ENCODE measurements around the gene NFYA.
A peak's percentile ranks its signal among the peaks of the same experiment; 100 is the strongest.

The NFYA gene

DNA sequence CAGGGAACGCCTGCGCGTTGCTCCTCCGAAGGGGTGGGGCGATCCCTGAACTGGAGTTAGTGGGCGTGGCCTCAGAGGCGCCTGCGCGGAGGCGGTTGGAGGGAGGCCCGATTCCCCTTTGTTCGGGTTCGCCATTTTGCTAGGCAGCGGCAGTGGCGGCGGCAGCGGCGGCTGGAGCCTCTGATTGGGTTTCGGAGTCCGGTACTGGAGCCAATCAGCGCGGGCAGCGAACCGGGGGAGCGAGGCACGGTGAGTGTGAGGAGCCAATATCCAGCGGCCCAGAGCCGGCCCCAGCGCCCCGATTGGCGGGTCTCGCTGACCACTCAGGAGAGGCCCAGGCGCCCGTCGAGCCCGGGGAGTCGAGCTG, at the start of gene NFYA:
TSS of gene NFYA (plus strand) at position 139 of the 367 bp plus-strand sequence. CDS start 6,116 bp downstream, outside the sequence.
- DNase-seq: no peak

DNA sequence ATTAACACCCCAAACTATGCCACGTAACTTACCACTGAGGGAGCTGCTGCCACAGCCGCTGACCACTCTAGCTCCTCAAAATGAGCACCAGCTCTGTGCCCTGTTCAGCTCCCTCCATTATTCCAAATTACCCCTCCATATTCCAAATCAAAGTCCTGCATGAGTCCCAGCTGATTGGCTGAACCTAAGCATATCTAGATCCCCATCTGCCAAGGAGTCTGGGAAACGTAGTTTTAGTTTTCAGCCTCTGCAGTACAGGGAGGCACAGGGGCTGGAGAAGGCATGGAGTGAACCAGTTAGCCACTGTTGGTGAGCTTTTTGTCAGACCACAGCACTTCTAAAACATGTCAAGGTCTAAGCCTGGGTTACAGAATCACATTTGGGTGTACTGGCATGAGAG, 49.7 kb upstream of the NFYA start:
- DNase-seq: no peak

DNA sequence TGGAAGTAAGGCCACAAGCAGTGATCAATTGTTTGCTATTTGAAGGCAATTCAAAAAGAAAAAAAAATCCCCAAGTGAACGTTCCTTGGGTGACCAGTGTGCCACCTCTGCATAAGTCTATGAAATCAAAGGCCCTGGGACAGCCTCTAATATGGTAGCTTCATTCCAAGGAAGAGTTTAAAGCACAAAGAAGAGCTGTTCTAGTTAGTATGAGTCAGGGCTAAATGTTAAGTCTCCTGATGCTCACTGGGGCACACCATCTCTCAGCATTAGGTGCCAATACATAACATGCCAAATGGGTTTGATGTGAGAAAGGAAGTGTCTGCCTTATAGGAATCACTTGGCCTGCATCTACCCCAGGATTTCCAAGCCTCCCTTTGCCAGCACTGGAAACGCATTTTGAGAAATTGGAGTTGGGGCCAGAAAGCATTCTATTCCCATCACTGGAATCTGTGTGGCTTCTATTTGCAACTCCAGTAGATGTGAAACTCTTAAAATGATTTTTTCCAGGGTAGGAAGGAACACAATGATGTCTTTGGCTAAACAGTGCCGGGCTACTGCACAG, 46.7 kb upstream of the NFYA start:
- no peak for DNase-seq

DNA sequence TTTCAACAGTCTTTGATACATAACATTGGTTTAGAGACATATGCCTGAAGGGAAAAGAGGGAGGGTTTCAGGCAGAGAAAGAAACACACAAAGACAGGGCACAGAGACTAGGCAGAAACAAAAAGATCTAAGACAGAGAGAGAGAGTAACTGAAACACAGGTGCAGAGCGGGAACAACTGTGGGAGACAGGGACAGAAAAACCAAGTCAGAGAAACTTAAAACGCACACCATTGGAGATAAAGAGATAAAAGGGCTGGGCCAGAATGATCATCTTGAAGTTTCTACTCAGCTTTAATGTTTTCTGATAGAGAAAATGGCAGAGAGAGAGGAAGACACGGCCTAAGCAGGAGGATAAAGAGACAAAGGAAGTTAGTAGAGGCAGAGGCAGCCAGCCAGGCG, 45.5 kb upstream of the NFYA start:
- DNase-seq: no peak

DNA sequence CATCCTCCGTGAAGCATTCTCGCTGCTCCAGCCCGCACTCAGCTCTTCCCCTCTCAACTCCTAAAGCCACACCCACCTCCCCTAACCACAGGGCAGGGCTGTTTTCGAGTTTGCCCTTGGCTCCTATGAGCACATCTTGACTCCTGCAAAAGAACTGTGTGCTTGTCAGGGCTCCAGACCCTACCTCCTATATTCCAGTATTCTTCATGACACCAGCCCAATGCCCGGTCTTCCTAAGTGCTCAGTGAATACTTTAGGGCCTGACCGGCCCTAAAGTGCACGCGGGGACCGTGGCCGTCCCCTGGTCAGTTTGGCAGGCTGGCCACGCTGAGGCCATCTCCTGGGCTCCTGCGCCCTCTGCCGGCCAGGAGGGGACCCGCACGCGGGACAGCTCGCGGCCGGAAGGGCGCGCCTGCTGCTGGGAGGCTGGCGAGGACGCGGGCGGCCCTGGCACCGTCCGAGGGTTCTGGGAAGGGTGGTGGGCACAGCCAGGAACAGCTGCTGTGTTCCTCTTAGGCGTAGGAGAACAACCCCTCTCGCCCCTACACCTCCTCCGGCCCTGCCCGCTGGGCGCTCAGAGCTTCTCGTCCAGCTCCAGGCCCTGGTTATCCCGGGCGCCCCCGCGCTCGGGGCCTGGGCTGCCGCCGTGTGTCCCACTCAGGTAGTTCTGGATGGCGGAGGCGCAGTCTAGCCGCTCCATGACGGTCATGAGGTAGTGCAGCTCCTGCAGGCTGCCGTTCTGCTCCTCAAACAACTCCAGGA, 44.8 kb upstream of the NFYA start:
- DNase-seq: peak; percentile 70

DNA sequence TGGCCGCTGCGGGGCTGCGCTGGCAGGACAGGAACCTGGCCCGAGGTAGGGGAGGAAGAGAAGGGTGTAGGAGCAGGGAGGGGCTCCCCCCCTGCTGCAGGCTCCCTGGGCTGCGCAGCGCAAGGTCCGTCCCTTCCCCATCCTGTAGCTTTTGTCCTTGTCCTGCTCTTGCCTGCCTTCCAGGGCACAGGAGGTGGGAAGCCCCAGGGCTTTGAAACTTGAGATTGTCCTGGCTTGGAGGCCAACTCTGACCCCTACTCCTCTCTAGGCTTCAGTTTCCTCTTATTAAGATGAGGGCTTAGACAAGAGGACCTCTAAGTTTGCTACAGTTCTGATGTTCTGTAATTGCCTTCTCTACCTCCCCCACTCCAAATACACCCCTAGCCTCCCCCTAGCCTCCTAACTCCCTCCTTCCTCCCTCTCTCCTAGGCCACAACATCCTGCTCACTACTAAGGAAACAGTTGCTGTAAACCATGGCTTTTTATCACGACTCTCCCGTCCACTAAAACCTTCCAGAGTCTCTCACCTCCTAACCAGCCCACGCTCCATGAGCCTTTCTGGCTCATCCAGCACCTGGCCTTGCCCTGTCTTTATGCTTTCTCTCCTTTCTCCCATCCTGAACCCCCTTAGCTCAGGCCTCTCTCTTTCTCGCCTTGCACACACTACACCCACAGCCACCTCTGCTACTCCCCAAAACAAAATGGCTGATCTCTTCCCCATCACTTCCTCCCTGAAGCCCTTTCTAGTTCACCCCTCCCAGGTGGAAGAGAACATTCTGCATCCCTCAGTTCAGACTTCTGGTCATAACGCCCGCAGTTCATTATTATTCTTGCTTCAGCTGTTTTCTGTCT, 44.0 kb upstream of the NFYA start:
- DNase-seq: no peak

DNA sequence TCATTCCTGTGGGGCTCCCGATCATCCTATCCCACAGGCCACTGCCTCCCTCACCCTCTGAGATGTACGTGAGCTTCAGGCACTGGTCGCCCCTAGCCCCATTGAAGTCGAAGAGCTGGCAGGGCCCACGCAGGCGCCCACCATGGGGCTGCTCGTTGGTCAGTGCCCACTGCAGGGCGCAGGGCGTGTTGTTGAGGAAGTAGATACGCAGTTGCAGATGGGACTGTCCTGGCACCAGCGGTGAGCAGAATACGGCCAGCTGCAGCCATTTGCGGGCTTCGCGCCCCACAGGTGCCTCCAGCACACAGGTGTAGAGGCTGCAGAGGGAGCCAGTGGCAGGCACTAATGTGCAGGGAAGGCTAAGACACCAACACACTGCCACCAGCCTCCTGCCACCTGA, 39.9 kb upstream of the NFYA start:
- no peak for DNase-seq

DNA sequence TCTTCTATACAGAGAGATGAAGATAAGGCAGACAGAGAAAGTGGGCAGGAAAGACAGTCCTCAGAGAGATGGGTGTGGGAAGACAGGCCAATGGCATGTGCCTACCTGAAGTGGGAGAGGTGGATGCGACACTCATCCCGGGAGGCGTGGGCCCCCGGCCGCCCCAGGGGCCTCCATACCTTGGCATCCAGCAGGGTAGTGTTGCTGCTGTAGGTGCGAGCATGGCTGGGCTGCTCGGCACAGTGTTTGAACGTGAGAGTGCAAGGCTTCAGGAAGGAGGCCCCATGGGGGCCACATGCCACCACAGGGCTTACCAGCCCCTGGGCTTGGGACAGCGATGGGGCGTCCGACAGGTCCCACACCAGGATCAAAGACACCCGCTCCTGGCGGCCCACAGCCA, 39.0 kb upstream of the NFYA start:
- no peak for DNase-seq

DNA sequence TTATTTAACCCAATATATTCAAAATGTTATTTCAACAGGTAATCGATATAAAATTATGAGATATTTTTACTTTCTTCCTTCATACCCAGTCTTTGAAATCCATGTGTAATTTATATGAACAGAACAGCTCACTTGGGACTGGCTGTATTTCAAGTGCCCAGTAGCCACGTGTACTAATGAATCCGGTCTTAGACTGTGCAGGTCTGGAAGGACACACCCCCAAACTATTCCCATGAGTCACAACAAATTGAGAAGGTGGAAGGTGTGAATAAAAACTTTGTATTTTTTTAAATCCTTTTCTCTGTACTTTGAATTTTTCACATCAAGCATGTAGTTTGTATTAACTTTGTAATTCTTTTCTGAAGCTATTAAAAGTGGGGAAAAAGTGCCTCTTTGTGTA, 36.6 kb upstream of the NFYA start:
- no peak for DNase-seq

DNA sequence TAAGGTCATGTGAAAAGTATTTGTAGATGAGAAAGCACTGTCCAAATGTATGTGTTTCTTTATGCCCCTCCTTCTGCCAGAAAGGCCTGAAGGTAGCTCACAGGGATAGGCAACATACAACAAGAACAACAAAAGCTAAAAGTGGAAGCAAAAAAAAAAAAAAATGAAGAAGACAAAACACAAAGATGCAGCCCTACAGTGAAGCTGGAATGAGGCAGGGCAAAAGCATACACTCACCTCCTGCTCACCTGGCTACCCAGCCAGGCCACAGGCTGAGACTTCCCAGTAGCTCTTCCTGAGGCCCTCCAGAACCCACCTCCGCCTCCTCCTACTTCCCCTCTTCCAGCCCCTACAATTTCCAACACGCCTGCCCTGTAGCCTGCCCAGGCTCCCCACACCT, 36.2 kb upstream of the NFYA start:
- no peak for DNase-seq

DNA sequence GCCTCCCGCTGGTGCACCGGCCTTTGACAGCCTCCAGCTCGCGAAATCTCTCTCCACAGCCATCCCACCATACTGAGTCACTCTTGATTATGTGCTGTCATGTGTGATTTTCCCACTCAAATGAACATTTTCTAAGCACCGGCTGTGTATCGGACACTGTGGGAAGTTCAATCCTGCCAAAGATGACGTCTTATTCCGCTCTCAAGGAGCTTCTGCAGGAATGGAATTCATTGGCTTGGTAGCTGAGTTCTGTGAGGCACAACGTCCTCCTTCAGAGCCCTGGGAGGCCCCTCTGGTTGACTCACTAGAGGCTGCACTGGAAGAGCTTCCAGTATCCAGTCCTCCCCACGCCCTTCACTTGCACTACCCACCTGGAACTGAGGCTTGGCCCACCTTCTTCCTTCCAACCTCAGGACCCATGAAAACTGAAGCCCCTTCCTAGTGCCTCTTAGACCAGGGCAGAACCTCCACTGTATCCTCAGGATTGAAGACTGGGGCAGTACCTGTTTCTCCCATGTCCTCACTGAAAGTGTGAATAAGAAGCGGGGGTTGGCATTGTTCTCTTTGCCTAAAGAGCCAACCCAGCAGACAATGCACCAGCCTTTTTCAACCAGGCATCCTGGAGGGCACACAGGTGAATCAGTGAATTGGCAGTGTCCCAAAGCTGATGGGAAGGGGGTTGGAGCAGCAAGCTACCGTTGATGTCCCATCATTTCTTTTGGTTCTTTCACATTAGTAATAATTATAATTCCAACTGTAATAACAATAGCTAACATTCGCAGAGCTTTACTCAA, 35.5 kb upstream of the NFYA start:
- no peak for DNase-seq

DNA sequence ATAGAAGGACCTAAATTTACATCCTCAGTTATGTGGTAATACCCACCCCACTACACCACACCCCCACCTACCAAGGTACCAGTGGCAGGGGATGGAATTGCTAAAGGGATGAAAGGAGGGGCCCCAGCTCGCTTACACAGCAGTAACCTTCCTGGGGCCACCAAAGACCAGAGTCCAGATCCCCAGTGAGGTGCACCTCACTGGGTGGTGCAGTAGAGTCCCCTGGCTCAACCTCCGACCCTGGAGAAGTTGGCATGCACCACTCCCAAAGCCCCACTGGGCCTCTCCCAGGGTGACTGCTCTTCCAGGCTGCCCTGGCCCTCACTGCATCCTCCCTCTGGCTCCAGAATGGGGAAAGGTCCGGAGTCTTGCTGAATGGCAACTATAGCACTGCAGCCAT, 34.6 kb upstream of the NFYA start:
- DNase-seq: no peak

DNA sequence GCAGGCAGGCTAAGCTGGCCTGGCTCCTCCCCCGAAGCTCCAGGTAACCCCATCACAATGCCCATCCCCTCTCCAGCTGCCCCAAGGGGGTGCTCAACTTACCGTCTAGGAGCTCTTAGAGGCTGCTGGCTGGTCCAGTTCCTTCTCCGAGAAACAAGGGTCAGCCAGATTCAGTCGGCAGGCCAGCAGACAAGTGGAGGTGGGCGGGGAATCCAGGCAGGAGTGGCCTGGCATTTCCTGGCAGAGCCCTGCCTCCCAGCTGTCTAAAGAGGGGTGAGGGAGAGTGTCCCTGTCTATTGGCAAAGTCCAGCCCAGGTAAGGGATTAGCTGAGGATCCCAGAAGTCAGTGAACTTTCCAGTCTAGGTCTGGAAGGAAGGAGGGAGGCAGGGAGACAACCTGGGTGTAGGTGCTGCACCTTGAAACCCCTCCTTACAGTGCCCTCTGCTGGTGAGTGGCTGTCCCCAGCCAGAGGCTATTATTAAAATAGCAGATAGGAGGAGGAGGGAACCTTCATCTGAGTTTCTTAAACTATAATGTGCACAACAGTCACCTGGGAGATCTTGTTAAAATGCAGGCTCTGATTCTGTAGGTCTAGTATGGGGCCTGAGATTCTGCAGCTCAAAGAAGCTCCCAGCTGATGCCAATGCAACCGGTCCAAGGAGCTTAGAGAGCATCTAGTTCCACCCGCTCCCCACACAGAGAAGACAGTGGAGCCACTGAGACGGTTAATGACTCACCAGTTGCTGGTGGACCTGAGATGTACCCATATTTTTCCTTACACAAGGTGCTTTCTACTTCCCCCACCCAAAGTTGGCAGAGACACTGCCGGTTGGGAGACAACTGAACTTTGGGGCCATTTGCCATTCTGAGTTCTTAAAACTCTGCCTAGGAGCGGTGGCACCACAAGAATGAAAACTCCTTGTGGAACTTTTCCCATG, 33.4 kb upstream of the NFYA start, which contains the start of gene UNC5CL:
TSS of gene UNC5CL (minus strand) at position 162 of the 939 bp plus-strand sequence. CDS start 4,147 bp downstream, outside the sequence.
- peak; percentile 56 for DNase-seq

DNA sequence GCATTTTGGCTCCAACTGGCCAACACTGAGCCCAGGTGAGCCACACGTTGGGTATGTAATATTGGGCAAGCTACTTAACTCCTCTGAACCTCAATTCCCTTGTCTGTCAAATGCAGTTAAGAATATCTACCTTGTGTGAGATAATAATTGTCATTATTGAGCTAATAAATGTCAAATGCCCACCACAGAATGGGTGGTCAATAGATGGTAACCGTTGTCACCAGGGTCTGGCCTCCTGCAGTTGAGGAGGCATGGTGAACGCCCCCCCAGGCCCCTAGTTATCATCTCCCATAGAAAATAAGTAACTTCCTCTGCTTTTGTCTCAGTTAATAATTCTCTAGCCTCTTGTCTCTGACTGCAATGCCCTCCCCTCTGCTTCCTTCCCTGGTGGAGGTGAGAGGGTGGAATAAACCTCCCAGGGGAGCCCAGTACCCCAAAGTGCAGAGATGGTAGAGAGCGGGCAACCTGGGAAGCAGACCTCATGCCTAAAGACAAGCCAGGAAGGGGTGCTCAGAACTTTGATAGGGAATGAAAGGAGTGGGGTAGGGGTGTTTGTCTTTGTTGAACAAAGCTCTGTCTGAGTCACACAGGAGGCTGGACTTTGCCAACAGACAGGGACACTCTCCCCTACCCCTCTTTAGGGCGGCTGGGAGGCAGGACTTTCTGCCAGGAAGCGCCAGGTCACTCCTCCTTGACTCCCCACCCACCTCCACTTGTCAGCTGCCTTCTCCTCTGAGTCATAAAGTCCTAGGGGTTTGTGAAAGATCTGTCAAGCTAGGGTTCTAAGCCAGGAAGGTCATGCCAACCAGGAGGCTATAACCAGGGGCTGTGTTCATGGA, 32.5 kb upstream of the NFYA start:
- no peak for DNase-seq

DNA sequence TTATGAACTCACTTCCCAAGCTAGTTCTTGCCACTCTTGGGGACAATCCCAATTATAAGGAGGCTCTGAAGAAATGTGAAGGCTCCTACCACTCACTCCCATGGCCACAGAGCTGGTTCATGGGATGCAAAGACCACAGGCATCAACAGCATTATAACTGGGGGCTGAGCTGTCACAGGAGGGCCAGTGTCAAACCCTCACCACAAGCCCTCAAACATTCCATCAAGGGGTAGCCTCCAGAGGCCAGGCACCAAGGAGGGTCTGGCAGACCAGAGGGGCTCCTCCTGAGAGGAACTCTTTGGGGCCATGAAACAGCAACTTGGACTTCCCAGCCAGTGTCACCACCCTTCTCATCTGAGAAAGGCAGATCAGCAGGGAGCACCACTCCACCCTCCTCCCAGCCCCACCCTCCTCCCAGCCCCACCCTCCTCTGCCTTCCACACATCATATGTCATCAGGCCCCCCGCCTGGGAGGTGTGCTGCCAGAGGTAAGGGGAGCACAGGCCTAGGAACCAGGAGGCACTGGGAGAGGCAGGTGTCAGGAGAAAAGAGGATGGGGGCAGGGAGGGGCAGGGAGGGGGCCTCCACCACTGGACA, 31.7 kb upstream of the NFYA start:
- no peak for DNase-seq

DNA sequence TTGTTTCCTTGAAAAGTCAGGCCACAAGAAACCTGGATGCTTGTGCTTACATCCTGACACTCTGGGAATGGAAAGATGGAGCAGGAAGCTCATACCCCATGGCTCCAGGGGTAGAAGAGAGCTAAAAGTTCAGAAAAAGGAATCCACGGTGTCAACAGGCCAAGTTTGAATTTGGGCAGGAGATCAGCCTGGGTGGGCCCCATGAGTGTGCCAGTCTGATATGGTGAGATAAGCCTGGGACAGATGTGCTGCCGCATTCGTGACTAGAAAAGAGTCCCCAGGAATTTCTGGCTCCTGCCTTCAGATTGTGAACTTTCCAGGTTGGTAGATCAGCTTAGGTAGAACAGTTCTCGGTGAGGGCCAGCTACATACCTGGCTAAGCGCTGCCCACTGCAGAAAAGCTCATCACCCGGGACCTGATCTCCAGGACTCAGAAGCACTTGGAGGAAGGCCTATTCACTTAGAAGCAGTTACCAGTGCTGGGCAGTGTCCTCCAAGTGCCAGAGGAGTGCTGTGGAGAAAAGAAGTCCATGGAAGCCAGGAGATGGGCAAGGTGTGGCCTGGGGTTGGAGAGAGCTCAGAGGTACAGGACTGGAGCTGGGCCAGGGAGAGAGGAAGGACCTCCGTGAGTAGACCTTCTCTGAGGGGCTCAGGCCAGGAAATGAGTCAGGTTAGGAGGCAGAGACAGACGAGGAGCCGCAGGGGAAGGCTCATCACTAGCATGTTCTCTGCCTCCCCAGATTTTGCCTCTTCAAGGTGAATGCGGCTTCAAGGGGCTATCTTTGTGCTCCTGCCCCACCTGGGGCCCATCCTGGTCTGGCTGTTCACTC, 30.3 kb upstream of the NFYA start, which contains the start of gene TSPO2:
TSS of gene TSPO2 (plus strand) at position 242 of the 830 bp plus-strand sequence. CDS start at position 761, 519 bp downstream.
- no peak for DNase-seq

DNA sequence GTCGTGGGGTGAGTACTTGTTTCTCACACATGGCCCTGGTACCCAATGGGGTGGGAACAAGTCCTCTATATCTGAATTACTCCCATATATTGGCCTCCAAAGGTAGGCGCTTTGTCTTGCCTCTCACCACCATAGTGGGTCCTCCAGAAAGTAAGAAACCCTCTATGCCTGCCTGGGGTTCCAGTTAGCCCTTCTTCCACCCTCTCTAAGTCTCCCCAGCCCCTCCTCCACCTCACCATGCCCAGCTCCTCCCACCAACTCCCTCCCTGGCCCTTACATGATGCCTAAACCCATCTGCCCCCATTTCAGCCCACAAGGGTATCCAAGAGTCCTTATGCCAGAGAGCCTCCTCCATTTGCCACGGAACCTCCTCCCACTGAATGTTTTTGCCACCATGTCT, 29.6 kb upstream of the NFYA start:
- DNase-seq: no peak

DNA sequence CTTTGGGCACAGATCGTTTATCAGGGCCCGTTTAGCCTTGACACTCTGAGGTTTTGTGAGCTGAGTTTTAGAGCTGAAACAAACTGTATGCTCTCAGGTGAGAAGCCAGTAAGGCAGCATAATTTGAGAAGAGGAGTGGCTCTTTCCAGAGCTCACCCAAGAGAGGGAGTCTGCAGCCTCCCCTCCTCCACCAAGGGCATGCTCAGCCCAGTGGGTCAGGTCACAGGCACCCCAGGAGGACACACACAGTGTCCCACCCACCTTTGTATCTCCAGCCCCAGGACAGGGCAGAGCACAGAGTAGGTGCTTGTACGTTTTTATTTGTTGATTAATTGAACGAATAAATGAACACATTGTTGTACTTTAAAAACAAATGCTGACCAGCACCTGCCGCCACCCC, 27.1 kb upstream of the NFYA start:
- no peak for DNase-seq

DNA sequence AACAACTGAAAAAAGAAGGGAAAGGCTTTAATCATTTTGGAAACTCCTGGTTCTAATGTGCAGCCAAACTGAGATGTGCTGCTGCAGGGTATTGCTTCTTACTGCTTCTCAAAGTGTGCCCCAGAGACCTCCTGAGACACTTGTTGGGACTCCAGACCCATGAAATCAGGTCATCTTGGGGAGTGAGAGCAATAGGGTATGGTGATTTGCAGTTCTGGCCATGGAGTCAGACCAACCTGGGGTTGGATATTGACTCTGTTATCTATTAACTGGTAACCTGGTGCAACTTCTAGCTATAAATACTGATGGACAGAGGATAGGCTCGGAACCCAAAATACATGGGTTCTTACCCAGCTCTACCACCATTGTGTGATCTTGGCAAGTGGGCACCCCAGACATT, 26.7 kb upstream of the NFYA start:
- no peak for DNase-seq
